ENCODE measurements around the gene SPATA6L.

- TF ChIP-seq POLR2A (IDR thresholded peaks at IDR 0.05) (no peak), CTCF (IDR thresholded peaks at IDR 0.05) (no peak), POLR2AphosphoS5 (IDR thresholded peaks at IDR 0.05) (no peak), EP300 (IDR thresholded peaks at IDR 0.05) (no peak)
Observed at GRCh38 chr9:4701526-4701925, 35.2 kb upstream of the SPATA6L start.
